GM10266 (cell line): ENCODE measurements around the gene CYSRT1.
"Not testable (repeated sequence)": the region's sequence is repeated elsewhere in the genome, so short reads cannot be mapped to it uniquely, and the experiment has no call there.

Source experiments
- DNase-seq: peaks from one replicate; pipeline ENCODE4 v3.0.0; 2012; ENCODE audit errors: extremely low spot score
- CTCF ChIP-seq: IDR thresholded peaks from 2 replicates; pipeline ENCODE4 v1.5.1; 2012; ENCODE audit warnings: mild to moderate bottlenecking, low read depth; ENCODE audit not compliant: control insufficient read depth, insufficient read depth; ENCODE audit errors: missing control alignments

The CYSRT1 gene

DNA sequence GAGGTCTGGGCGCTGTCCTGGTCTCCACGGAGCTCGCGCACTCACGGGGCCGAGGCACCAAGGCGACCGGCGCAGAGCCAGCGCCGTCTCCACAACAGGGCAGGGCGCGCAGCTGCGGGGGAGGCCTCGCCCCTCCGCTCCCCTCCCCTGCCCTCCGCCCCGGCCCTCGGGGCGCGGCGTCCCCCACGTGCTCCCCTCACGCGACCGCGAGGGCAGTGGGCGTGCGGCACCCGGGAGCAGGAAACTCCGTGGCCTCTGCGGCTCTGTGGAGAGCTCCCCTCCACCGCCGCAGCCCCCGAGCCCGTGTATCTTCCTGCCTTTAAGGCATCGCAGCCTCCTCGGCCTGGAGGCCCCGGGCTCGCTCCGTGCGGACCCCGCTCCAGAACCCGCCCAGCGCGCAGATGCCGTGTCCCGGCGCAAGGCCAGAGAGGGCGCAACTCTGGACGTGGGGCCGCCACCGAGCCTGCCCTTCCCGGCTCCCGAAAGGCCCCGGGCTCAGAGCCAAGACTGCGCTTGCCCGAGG lies 15.4 kb downstream of the CYSRT1 start:
- TF ChIP-seq CTCF = peak; percentile 31
- peak; percentile 79 for DNase-seq

GRCh38 chr9:137240841-137241489 lies 16.0 kb downstream of the CYSRT1 start, which contains the start of gene TUBB4B:
TSS of gene TUBB4B (plus strand) at chr9:137241287. CDS start at chr9:137241361, 74 bp downstream.
- peak; percentile 100 for DNase-seq
- no peak for TF ChIP-seq CTCF

GRCh38 chr9:137241490-137242268 lies 16.7 kb downstream of the CYSRT1 start:
- TF ChIP-seq CTCF = no peak
- peak; percentile 78 for DNase-seq

GRCh38 chr9:137242269-137243203 lies 17.6 kb downstream of the CYSRT1 start:
- TF ChIP-seq CTCF = no peak
- DNase-seq = no peak

- not testable (repeated sequence) for DNase-seq
Observed at GRCh38 chr9:137243266-137243625, 18.3 kb downstream of the CYSRT1 start.

DNA sequence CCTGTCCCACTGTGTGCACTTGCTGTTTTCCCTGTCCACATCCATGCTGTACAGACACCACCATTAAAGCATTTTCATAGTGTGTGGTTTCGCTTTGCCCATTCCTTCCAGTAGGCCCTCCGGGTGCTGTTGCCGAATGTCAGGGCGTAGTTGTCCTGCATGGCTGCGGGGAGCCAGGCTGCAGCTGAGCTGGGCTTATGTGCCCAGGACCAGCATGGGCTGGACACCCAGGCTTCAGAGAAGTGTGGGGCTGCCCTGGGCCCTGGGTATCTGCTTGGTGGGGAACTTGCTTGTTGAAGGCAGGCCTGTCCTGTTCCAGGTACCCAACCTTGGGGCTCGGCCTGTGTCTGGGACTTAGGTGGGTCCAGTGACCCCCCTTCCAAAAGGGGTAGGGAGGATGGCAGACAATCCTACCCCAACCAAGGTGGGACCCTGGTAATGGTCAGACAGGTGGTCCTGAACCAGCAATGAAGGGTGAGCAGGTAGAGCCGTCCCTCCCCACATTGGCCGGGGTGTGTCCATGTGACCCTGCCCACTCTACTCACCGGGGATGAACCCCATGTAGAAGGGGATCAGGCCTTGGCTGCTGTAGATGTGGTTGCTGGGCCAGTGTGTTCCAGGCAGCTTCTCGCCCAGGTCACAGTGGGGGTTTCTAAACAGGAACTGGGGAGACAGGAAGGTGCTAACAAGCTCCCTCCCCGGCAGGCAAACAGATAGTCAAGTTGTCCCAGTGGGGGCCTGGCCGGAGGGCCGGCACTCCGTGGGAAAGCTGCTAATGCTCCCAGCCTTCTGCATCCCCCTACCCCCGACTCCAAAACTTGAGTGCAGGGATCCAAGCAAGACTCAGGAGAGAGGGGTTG lies 18.9 kb downstream of the CYSRT1 start:
- no peak for TF ChIP-seq CTCF
- DNase-seq = no peak
